H1 (cell line): Measurements from ENCODE around the gene TCF20. TPM values are rescaled to one million over a fixed set of nuclear protein-coding genes. Genes with fewer than 3 reads are reported as not detected.

ENCODE experiments used
- CTCF ChIA-PET: fragments of 300-600 bp; sonication (Branson Sonifier 250); formaldehyde crosslinking; loops from one replicate; lab custom pipeline; 2021; ENCODE audit not compliant: partially characterized antibody; lab: Charles Lee
- POLR2A ChIA-PET: fragments of 300-600 bp; sonication (Branson Sonifier 250); formaldehyde crosslinking; loops from one replicate; lab custom pipeline; 2021; ENCODE audit warnings: inconsistent platforms; ENCODE audit not compliant: partially characterized antibody; lab: Charles Lee
- DNase-seq, 2 experiments: peaks; one replicate each; pipeline versions ENCODE4 v3.0.0 to v3.0.0-alpha.2; 2010 to 2022; ENCODE audit warnings: low spot score in 2 of 2, low read depth in 1 of 2, mixed read lengths in 1 of 2
- FAIRE-seq: peaks from 2 replicates; lab custom pipeline; 2011; peaks lifted over from hg19 to GRCh38; lab: Jason Lieb, UNC
- H2AFZ ChIP-seq: 2 replicates; pipeline ENCODE4 v1.8.1; 2012; ENCODE audit warnings: low read length, inconsistent platforms
- H2AK5ac ChIP-seq: 2 replicates; pipeline ENCODE4 v1.6.1; 2013; ENCODE audit warnings: low read depth, low read length
- H2BK120ac ChIP-seq: replicated peaks from 2 replicates; pipeline ENCODE3; 2013; ENCODE audit warnings: low read depth, low read length, inconsistent platforms
- H2BK12ac ChIP-seq: 2 replicates; pipeline ENCODE4 v1.6.1; 2013; ENCODE audit warnings: low read depth, low read length
- H2BK15ac ChIP-seq: 2 replicates; pipeline ENCODE4 v1.6.1; 2013; ENCODE audit warnings: low read length
- H2BK20ac ChIP-seq: 2 replicates; pipeline ENCODE4 v1.6.1; 2013; ENCODE audit warnings: low read length
- H2BK5ac ChIP-seq: 2 replicates; pipeline ENCODE4 v1.6.1; 2013; ENCODE audit warnings: low read depth, low read length
- H3K14ac ChIP-seq: 2 replicates; pipeline ENCODE4 v1.6.1; 2013; ENCODE audit warnings: inconsistent platforms; ENCODE audit not compliant: insufficient read length
- H3K18ac ChIP-seq: 2 replicates; pipeline ENCODE4 v1.6.1; 2013; ENCODE audit warnings: low read length; ENCODE audit errors: extremely low read depth
- H3K23ac ChIP-seq: 2 replicates; pipeline ENCODE4 v1.6.1; 2013; ENCODE audit warnings: inconsistent platforms; ENCODE audit not compliant: insufficient read length
- H3K23me2 ChIP-seq: 2 replicates; pipeline ENCODE4 v1.6.1; 2013; ENCODE audit warnings: low read depth, low read length
- H3K27ac ChIP-seq: 2 replicates; pipeline ENCODE4 v1.6.1; 2011; ENCODE audit warnings: low read depth, low read length, inconsistent platforms
- H3K27me3 ChIP-seq, 4 experiments: replicated peaks in 1 of 4; 1 replicate in 1 of 4; 2 replicates in 3 of 4; pipeline versions ENCODE4 v1.6.1 to v1.8.1; 2011 to 2013; ENCODE audit warnings: low read length in 3 of 4, mild to moderate bottlenecking in 3 of 4, inconsistent platforms in 2 of 4, mixed read lengths in 2 of 4, moderate library complexity in 1 of 4; ENCODE audit not compliant: control insufficient read depth in 3 of 4, insufficient read depth in 3 of 4; ENCODE audit errors: extremely low read depth in 1 of 4
- H3K36me3 ChIP-seq, 4 experiments: 2 replicates each; pipeline versions ENCODE4 v1.6.1 to v1.8.1; 2011 to 2013; ENCODE audit warnings: mild to moderate bottlenecking in 4 of 4, low read length in 3 of 4, moderate library complexity in 2 of 4, control low read depth in 1 of 4, inconsistent platforms in 1 of 4; ENCODE audit not compliant: insufficient read depth in 4 of 4, control insufficient read depth in 2 of 4
- H3K4ac ChIP-seq: replicated peaks from 2 replicates; pipeline ENCODE3; 2013; ENCODE audit warnings: low read length, low read depth, mixed read lengths, inconsistent platforms; ENCODE audit not compliant: insufficient read length
- H3K4me1 ChIP-seq, 4 experiments: replicated peaks in 1 of 4; 1 replicate in 1 of 4; 2 replicates in 3 of 4; pipeline versions ENCODE4 v1.6.1 to v1.8.1; 2011 to 2013; ENCODE audit warnings: low read length in 3 of 4, inconsistent platforms in 2 of 4, mixed read lengths in 1 of 4; ENCODE audit not compliant: insufficient read depth in 4 of 4, control insufficient read depth in 3 of 4
- H3K4me2 ChIP-seq, 2 experiments: 2 replicates each; pipeline versions ENCODE4 v1.6.1 to v1.8.1; 2011 to 2013; ENCODE audit warnings: low read depth in 2 of 2, low read length in 2 of 2, control low read depth in 1 of 2, inconsistent platforms in 1 of 2, mild to moderate bottlenecking in 1 of 2; ENCODE audit not compliant: insufficient read depth in 1 of 2
- H3K4me3 ChIP-seq, 4 experiments: fragments of 200-600, 300-600 bp in 1 of 4; sonication (generic), shearing (Covaris generic), sonication (Bioruptor Twin) in 1 of 4; 2 replicates each; pipeline versions ENCODE4 v1.5.1 to v1.8.1; 2011 to 2016; ENCODE audit warnings: low read length in 4 of 4, low read depth in 3 of 4, control low read depth in 2 of 4, inconsistent platforms in 2 of 4, mild to moderate bottlenecking in 2 of 4, mixed read lengths in 1 of 4, moderate library complexity in 1 of 4; ENCODE audit not compliant: insufficient read depth in 2 of 4; ENCODE audit errors: extremely low read depth in 1 of 4
- H3K56ac ChIP-seq: replicated peaks from 2 replicates; pipeline ENCODE3; 2013; ENCODE audit warnings: low read depth, mild to moderate bottlenecking, mixed read lengths, low read length, inconsistent platforms; ENCODE audit not compliant: insufficient read length
- H3K79me1 ChIP-seq: 2 replicates; pipeline ENCODE4 v1.6.1; 2013; ENCODE audit warnings: low read depth, low read length, control low read depth
- H3K79me2 ChIP-seq, 2 experiments: 2 replicates each; pipeline versions ENCODE4 v1.6.1 to v1.8.1; 2012 to 2013; ENCODE audit warnings: low read length in 2 of 2, mild to moderate bottlenecking in 2 of 2, inconsistent platforms in 1 of 2; ENCODE audit not compliant: insufficient read depth in 2 of 2, control insufficient read depth in 1 of 2
- H3K9ac ChIP-seq, 4 experiments: replicated peaks in 1 of 4; 1 replicate in 1 of 4; 2 replicates in 3 of 4; pipeline versions ENCODE4 v1.6.1 to v1.8.1; 2011 to 2013; ENCODE audit warnings: low read depth in 3 of 4, low read length in 3 of 4, control low read depth in 2 of 4, mild to moderate bottlenecking in 2 of 4, moderate library complexity in 2 of 4, inconsistent platforms in 1 of 4; ENCODE audit errors: extremely low read depth in 1 of 4
- H3K9me3 ChIP-seq, 2 experiments: 2 replicates each; pipeline versions ENCODE4 v1.6.1 to v1.8.1; 2012 to 2013; ENCODE audit warnings: mild to moderate bottlenecking in 2 of 2, moderate library complexity in 2 of 2, control low read depth in 1 of 2, inconsistent platforms in 1 of 2, low read depth in 1 of 2, low read length in 1 of 2, mixed read lengths in 1 of 2; ENCODE audit not compliant: insufficient read depth in 2 of 2
- H4K20me1 ChIP-seq, 2 experiments: replicated peaks in 1 of 2; 2 replicates each; pipeline versions ENCODE3 to v1.8.1; 2011 to 2013; ENCODE audit warnings: inconsistent platforms in 2 of 2, low read length in 2 of 2, mild to moderate bottlenecking in 1 of 2; ENCODE audit not compliant: insufficient read depth in 2 of 2, control insufficient read depth in 1 of 2
- H4K5ac ChIP-seq: 2 replicates; pipeline ENCODE4 v1.6.1; 2013; ENCODE audit warnings: low read length, low read depth, mixed read lengths, inconsistent platforms; ENCODE audit not compliant: insufficient read length
- H4K8ac ChIP-seq: 2 replicates; pipeline ENCODE4 v1.8.0; 2013; ENCODE audit warnings: mild to moderate bottlenecking, moderate library complexity, low read length, inconsistent platforms; ENCODE audit not compliant: insufficient read depth; ENCODE audit errors: extremely low read depth
- H4K91ac ChIP-seq: replicated peaks from 2 replicates; pipeline ENCODE3; 2013; ENCODE audit warnings: low read length, mixed read lengths, inconsistent platforms; ENCODE audit not compliant: insufficient read length
- CBX8 ChIP-seq: fragments of 300-800, 300-1000 bp; sonication (generic); IDR thresholded peaks from 2 replicates; pipeline ENCODE4 v1.7.1; 2016; ENCODE audit warnings: low read depth, low read length, borderline replicate concordance
- CHD2 ChIP-seq: IDR thresholded peaks from 2 replicates; pipeline ENCODE4 v1.6.1; 2012; ENCODE audit warnings: low read length, improper control_type of control experiment
- KDM5A ChIP-seq: fragments of 200-600 bp; IDR thresholded peaks from 2 replicates; pipeline ENCODE4 v1.7.1; 2012; ENCODE audit warnings: mild to moderate bottlenecking, low read length, inconsistent platforms, mixed read lengths
- RFX5 ChIP-seq: IDR thresholded peaks from 2 replicates; pipeline ENCODE4 v1.6.1; 2011; ENCODE audit warnings: low read depth, low read length, improper control_type of control experiment, borderline replicate concordance
- SAP30 ChIP-seq: fragments of 300-600 bp; sonication (generic); IDR thresholded peaks from 2 replicates; pipeline ENCODE4 v1.7.1; 2012; ENCODE audit warnings: low read length, moderate library complexity, mild to moderate bottlenecking, inconsistent platforms; ENCODE audit not compliant: insufficient read depth, insufficient replicate concordance
- SIRT6 ChIP-seq: IDR thresholded peaks from one replicate; pipeline ENCODE4 v1.7.1; 2012; ENCODE audit warnings: low read length, inconsistent platforms
- TEAD4 ChIP-seq: IDR thresholded peaks from 2 replicates; pipeline ENCODE4 v1.6.1; 2012; ENCODE audit warnings: low read depth, low read length, inconsistent platforms, mixed read lengths
- USF2 ChIP-seq: IDR thresholded peaks from 2 replicates; pipeline ENCODE4 v1.6.1; 2011; ENCODE audit warnings: low read length, improper control_type of control experiment
- WGBS, 2 experiments: shearing (Covaris generic) in 1 of 2; methylation state at CpG; one replicate each; pipeline versions ENCODE4 v1.1.6 to v1.1.7; 2013 to 2015; ENCODE audit warnings: low lambda C conversion rate in 2 of 2, mixed read lengths in 2 of 2, inconsistent platforms in 1 of 2, low coverage in 1 of 2, missing lambda C conversion rate in 1 of 2; ENCODE audit not compliant: insufficient replicate concordance in 2 of 2, insufficient coverage in 1 of 2, insufficient read length in 1 of 2; ENCODE audit errors: extremely low coverage in 1 of 2, missing lambda C conversion rate in 1 of 2; 5-methylcytosine and 5-hydroxymethylcytosine counted together
- polyA plus RNA-seq, 7 experiments: library from polyadenylated mRNA; depleted of rRNA in 3 of 7; stranded (reverse) in 5 of 7; unstranded in 2 of 7; fragments of >200 nt in 5 of 7; fragments of 200-250 nt in 2 of 7; gene quantifications; 1 replicate in 5 of 7; 2 replicates in 1 of 7; 4 replicates in 1 of 7; pipeline versions ENCODE4 v1.2.1 to v1.2.3, GENCODE V29; 2011 to 2013; ENCODE audit warnings: missing spikeins in 2 of 7, mixed read lengths in 2 of 7
- total RNA-seq: library from RNA; stranded (reverse); fragmentation: NEBNext Ultra II Directional; extraction: Animal tissue kit (Norgen Biotek cat#: 25700); gene quantifications from 2 replicates; pipeline ENCODE4 v1.2.1, GENCODE V29; 2021

The TCF20 gene
- total and polyA plus RNA-seq, 2 of the 8 experiments (the other 6 are each of a cell fraction or from before 2014, with no cell fraction given): 22.0 to 79.8 TPM

- H3K9ac ChIP-seq: peak overlapping the region in 3 of 4 experiments; percentile 67 to 76 (median 67); a peak in 4 of 7 replicates
- ChIA-PET CTCF (interaction anchor here (0.6 to 1.0 kb wide), 3 partner anchors 10 to 176 kb away, joined by 3 to 5 read pairs (median 3); no protein-coding TSS in a partner anchor), POLR2A (interaction anchor here (0.9 to 1.2 kb wide), 4 partner anchors 9 to 35 kb away, joined by 3 to 4 read pairs (median 3); no protein-coding TSS in a partner anchor)
Observed at GRCh38 chr22:42268852-42269410, 1.5 kb downstream of the TCF20 start.

More at GRCh38 chr22:42268852-42269410, 1.5 kb downstream of the TCF20 start:
- H4K91ac ChIP-seq: no peak overlapping the region
- H3K4me2 ChIP-seq: peak overlapping the region; percentile 80 to 81
- peaks cover 29 to 35% of the 10 kb centered on the region in 2 experiments for H4K20me1 ChIP-seq
- H4K5ac ChIP-seq: no peak overlapping the region
- no peaks in the 10 kb centered on the region for H3K9me3 ChIP-seq
- no peak overlapping the region for H2BK120ac ChIP-seq
- no peak overlapping the region for H3K27ac ChIP-seq
- H2BK5ac ChIP-seq: peak overlapping the region; percentile 77; the same call in 1 of the 2 replicates
- H2AFZ ChIP-seq: no peak overlapping the region
- TF ChIP-seq CHD2: no peak
- TF ChIP-seq RFX5: no peak
- no peak for TF ChIP-seq TEAD4
- no peak for TF ChIP-seq CBX8
- TF ChIP-seq KDM5A: no peak
- TF ChIP-seq USF2: no peak
- no peak for TF ChIP-seq SIRT6
- no peak for TF ChIP-seq SAP30
- no peak overlapping the region for H3K14ac ChIP-seq
- H2BK15ac ChIP-seq: no peak overlapping the region
- H3K18ac ChIP-seq: no peak overlapping the region
- H2BK12ac ChIP-seq: no peak overlapping the region
- FAIRE-seq: no peak
- H3K23me2 ChIP-seq: peaks cover 4% of the 10 kb centered on the region; the same call in 1 of the 2 replicates
- no peak overlapping the region for H3K23ac ChIP-seq
- no peak overlapping the region for H3K56ac ChIP-seq
- H2AK5ac ChIP-seq: no peak overlapping the region
- peaks cover 5% of the 10 kb centered on the region for H3K79me1 ChIP-seq
- peaks cover 29 to 54% of the 10 kb centered on the region in 2 experiments for H3K79me2 ChIP-seq
- no peak for DNase-seq
- peaks cover 0 to 8% (median 4%) of the 10 kb centered on the region in 4 experiments; a peak in 3 of 7 replicates for H3K27me3 ChIP-seq
- no peaks in the 10 kb centered on the region for H3K36me3 ChIP-seq
- H3K4me1 ChIP-seq: peaks cover 3 to 14% (median 11%) of the 10 kb centered on the region in 4 experiments
- no peak overlapping the region for H2BK20ac ChIP-seq
- peak overlapping the region; percentile 77 to 86 (median 83) for H3K4me3 ChIP-seq
- WGBS, 2 experiments: 22% methylated on average over 9 of the region's 9 CpGs; no CpG with 5 or more reads in 1 of the 2 experiments
- H4K8ac ChIP-seq: no peak overlapping the region
- no peak overlapping the region for H3K4ac ChIP-seq
